H7 (cell line): ENCODE data around the gene PSMD2. TPM values are rescaled to one million over a fixed set of nuclear protein-coding genes. Genes with fewer than 3 reads are reported as not detected.
A peak's percentile ranks its signal among the peaks of the same experiment; 100 is the strongest.

ENCODE experiments used
- DNase-seq: peaks from one replicate; pipeline ENCODE4 v3.0.0; 2012
- H3K27me3 ChIP-seq: 2 replicates; pipeline ENCODE4 v1.6.0; 2011; ENCODE audit warnings: mild to moderate bottlenecking, low read length; ENCODE audit not compliant: control insufficient read depth, insufficient read depth
- H3K36me3 ChIP-seq: replicated peaks from 2 replicates; pipeline ENCODE4 v1.5.1; 2011; ENCODE audit warnings: low read length; ENCODE audit not compliant: control insufficient read depth, insufficient read depth
- H3K4me3 ChIP-seq: 2 replicates; pipeline ENCODE4 v1.5.1; 2011; ENCODE audit warnings: low read depth, mild to moderate bottlenecking, control low read depth, low read length, moderate library complexity; ENCODE audit not compliant: insufficient read depth
- total RNA-seq: library from RNA; depleted of rRNA; stranded (reverse); fragments of >200 nt; shearing (Covaris generic); gene quantifications from 2 replicates; pipeline ENCODE4 v1.2.3, GENCODE V29; 2014

PSMD2 gene
- total RNA-seq, 1 experiment from 2014 or later: 392 TPM

DNA sequence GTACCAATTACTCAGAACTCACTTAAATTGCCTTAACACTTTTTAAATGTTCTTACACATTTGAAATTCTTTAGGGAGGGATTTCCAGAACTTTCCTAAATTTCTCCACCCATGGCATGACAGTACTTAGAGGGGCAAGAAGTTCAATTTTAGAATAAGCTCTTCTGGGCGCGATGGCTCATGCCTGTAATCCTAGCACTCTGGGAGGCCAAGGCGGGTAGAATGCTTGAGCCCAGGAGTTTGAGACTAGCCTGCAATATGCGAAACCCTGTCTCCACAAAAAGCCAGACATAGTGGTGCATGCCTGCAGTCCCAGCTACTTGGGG, 49.0 kb downstream of the PSMD2 start:
- Histone ChIP-seq H3K27me3 (no peaks in the 10 kb centered on the region), H3K4me3 (no peak overlapping the region), H3K36me3 (peaks cover 11% of the 10 kb centered on the region)
- no peak for DNase-seq

DNA sequence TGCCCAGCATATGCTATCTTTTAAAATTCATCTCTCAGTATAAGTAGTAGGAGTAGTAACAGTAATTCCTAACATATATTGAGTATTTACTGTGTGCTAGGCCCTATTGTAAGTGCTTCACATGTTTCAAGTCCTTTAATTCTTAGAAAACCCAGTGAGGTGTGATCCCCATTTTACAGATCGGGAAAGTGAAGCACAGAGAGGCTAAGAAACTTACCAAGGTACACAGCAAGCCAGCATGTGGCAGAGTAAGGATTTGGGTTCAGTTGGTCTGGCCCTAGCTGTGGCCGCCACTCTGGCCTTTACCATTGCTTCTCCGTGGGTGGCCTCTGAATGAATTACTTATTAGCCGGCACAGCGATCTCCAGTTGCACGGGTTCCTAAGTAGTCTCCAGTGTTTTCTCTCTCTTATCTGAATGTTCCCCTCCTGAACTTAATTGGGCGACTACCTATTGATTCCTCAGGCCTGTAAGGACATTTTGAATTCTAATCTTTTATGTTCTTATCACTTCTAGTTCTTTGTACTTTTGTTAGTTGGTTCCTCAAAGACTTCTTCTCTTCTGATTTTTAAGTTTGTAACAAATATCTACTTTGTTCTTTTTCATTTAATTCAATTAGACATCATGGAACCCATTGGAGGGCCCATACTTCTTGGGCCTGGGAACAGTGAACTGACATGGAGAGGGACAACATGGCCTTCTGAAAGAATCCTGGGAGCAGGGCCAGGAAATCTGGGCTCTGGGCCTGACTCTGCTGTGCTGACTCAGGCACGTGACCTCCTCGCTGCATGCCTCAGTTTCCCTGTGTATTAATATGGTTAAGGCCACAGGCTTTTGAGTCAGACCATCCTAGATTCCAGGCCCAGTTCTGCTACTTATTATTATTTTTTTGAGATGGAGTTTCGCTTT, 50.8 kb downstream of the PSMD2 start:
- peak; percentile 29 for DNase-seq
- Histone ChIP-seq H3K36me3 (peaks cover 14% of the 10 kb centered on the region), H3K4me3 (no peak overlapping the region), H3K27me3 (no peaks in the 10 kb centered on the region)

DNA sequence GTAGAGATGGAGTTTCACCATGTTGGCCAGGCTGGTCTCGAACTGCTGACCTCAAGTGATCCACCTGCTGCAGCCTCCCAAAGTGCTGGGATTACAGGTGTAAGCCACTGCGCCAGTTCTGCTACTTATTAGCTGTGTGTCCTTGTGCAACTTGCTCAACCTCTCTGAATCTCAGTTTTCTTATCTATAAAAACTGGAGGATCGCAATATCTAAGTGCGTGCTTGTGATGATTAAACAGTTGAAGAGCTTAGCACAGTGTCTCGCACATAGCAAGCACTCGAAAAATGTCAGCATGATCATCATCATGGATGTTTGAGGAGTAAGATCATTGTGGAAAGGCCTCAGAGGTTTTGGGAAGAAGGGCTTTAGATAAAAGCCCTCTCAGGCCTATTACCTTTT, 51.6 kb downstream of the PSMD2 start:
- Histone ChIP-seq H3K36me3 (peaks cover 19% of the 10 kb centered on the region), H3K27me3 (no peaks in the 10 kb centered on the region), H3K4me3 (no peak overlapping the region)
- DNase-seq: no peak

DNA sequence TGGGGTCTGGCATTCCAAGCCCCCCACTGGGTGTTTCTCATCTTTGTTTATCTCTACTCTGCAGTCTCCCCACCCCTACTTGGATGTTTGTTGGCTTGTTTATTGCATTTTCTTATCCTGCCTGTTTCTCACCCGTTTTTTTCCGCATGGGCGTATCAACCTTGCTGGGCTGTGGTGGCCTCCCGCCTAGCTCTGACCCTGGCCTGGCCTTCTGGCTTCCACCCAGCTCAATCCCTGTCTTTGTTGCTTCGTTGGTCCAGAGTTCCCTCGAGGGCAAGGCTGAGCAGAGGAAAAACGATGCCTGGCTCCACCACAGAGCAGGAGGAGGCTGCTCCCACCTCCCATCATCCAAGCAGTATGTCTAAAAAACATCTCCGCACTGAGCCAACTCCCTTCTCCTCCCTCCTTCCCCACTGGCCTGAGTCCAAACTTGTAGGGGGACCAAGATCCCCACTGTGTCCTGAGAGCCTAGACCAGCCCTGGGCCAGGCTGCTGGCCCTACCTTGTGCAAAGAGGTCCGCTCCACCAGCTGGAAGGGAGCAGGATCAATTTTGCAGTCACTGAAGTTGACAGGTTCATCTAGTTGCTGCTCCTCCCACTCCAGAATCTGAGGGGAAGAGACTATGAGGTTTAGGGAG, 52.6 kb downstream of the PSMD2 start:
- peak; percentile 58 for DNase-seq
- H3K36me3 ChIP-seq: peaks cover 21% of the 10 kb centered on the region
- no peak overlapping the region for H3K4me3 ChIP-seq
- H3K27me3 ChIP-seq: no peaks in the 10 kb centered on the region

DNA sequence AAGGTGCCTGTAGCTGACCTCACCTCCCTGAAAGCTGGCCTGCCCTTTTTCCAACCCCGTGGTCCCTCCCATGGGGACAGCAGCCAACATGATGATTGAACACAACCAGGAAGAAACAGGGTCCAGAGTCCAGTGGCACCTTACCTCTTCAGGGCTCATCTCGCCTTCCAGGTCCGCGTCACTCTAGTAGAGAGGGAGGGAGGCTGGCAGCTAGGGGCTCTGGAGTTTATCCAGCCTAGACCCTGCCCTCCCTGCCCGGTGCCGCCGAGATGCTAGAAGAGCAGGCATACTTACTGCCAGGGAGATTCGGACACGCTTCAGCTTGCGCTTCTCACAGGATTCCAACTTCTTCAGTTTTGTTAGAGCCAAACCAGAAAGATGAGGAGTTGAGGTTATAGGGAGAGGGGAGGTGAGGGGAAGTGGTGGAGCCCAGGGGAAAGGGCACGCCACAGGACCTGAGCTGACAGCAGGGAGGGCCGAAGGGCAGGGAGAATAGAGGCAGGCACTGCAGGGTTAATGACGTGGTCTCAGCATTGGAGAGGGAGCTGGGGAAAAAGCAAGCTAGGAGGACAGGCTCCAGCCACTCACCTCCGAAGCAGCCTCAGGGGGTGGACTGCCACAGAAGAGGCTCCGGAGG, 53.2 kb downstream of the PSMD2 start:
- no peak for DNase-seq
- Histone ChIP-seq H3K4me3 (no peak overlapping the region), H3K36me3 (peaks cover 21% of the 10 kb centered on the region), H3K27me3 (no peaks in the 10 kb centered on the region)

DNA sequence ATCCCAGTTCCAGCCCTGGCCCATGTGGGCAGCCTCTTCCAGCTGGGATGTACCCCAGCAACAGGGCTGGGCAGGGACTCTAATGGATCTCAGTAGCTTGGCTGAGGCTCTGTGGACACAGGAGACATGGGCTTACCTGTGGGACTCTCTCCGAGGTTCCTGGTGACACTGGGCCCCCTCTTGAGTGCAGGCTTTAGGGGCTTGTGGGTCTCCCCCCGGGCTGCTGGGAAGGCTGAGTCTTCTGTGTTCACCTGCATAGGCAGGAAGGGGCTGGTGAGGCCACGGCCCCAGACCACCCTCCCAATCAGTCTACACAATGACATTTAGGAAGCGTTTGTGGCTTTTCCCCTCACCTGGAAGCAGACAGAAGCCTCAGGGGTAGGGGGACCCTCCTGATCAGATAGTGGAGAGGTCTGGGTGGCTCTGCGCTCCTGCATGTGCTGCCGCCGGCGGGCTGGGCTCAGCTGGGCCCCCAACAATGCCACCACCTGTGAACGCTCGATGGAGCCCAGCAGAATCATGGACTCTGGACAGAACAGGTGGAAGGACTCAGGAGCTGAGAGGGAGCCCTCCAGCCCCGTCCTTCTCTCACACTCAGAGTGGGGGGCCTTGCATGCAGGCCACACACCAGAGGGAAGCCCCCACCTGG, 54.0 kb downstream of the PSMD2 start:
- no peak for DNase-seq
- no peak overlapping the region for H3K4me3 ChIP-seq
- peaks cover 21% of the 10 kb centered on the region for H3K36me3 ChIP-seq
- no peaks in the 10 kb centered on the region for H3K27me3 ChIP-seq

DNA sequence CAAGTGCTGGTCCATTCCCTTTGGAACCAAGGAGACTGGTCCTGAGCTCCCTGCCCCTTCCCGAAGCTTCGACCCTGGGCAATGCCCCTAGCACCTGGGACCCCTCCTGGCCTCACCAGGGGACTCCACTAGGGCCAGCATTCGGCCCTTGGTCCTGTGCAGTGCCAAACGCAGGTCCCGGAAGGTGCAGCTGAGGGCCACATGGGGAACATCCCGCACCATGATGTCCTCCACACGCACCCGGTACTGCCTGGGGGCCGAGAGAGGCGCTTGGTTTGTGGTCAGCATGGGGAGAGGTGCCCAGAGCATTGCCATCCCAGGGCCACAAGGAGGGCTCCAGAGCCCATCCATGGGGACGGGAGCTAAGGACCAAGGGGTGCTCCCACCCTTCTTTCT, 54.5 kb downstream of the PSMD2 start:
- H3K27me3 ChIP-seq: no peaks in the 10 kb centered on the region
- H3K4me3 ChIP-seq: no peak overlapping the region
- H3K36me3 ChIP-seq: peaks cover 23% of the 10 kb centered on the region
- peak; percentile 31 for DNase-seq

DNA sequence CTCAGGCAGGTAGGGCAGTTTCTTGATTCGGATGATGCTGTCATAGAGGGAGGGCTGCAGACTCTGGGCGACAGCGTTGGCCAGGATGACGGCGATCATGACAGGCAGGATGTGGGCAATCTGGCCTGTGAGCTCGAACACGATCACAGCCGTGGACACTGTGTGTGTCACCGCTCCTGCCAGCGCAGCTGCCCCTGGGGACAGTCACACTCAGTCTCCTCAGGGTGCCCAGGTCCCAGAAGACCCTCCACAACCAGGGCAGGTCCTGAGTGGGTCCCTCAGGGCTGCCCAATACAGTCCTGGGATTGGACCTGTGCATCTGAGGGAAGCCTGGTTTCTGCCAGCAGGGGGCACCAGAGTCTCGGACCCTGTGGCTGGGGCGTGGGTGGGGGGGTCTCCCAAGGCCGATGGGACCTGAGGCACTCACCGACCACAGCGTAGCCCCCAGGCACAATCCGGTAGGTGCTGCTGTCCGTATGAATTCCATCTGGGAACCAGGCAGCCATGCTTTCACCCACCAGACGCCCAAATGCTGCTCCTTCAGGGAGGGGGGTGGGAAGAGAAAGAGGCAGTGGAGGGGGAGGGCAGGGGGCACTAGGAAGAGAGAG, 55.2 kb downstream of the PSMD2 start:
- DNase-seq: peak; percentile 94

DNA sequence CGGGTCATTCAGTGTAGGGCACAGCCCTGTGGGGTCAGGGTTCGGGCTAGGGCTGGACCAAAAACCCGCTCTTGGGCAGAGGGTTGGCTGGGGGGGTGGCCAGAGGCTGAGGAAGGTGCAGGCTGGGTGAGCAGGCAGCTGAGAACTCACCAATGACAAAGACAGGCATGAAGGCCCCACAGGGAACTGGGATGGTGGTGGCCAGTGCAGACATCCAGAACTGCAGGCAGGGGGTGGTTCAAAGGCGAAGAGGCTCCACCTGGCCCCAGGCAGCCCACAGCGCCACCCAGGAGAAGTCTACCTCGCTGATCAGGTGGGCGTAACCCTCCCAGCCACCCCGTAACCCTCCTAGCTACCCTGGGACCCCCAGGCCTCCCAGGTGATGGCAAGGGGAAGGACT, 55.7 kb downstream of the PSMD2 start:
- no peaks in the 10 kb centered on the region for H3K27me3 ChIP-seq
- no peak overlapping the region for H3K4me3 ChIP-seq
- H3K36me3 ChIP-seq: peaks cover 24% of the 10 kb centered on the region
- DNase-seq: no peak

More for the DNA sequence above, 55.2 kb downstream of the PSMD2 start:
- Histone ChIP-seq H3K27me3 (no peaks in the 10 kb centered on the region), H3K4me3 (no peak overlapping the region), H3K36me3 (peaks cover 24% of the 10 kb centered on the region)

DNA sequence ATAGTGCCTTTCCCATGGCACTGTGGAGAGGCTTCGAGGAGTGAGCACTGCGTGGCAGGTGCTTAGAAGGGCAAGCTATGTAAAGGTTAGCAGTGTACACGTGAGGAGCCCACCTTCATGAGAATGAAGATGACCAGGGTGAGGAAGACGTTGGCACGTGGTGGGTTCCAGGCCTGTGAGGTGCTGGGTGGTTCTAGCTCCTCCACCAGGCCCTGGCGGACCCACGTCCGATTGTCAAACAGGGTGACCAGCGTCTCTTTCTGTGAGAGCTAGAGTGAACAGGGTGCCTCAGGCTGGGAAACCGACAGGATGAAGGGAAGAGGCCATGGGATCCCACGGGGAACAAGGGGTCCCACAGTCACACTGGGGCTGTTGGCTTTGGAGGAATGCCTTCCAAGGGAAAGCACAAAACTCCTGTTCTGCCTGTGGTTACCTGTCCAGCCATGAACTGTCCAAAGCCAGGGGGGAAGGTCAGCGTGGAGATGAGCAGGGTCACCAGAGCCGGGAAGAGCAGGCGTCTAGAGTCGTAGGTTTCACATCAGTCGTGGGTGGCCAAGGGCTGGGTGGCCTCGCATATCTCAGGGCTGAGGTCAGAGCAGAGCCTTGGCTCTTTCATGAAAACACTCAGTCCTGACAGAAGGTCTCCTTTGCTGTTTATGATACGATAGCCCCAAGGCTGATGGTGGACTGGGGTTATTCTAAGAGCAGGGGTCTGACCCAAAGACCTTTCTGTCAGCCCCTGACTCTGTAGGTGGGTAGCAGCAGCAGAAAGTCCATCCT, 56.4 kb downstream of the PSMD2 start:
- Histone ChIP-seq H3K36me3 (peaks cover 24% of the 10 kb centered on the region), H3K4me3 (no peak overlapping the region), H3K27me3 (no peaks in the 10 kb centered on the region)
- no peak for DNase-seq

DNA sequence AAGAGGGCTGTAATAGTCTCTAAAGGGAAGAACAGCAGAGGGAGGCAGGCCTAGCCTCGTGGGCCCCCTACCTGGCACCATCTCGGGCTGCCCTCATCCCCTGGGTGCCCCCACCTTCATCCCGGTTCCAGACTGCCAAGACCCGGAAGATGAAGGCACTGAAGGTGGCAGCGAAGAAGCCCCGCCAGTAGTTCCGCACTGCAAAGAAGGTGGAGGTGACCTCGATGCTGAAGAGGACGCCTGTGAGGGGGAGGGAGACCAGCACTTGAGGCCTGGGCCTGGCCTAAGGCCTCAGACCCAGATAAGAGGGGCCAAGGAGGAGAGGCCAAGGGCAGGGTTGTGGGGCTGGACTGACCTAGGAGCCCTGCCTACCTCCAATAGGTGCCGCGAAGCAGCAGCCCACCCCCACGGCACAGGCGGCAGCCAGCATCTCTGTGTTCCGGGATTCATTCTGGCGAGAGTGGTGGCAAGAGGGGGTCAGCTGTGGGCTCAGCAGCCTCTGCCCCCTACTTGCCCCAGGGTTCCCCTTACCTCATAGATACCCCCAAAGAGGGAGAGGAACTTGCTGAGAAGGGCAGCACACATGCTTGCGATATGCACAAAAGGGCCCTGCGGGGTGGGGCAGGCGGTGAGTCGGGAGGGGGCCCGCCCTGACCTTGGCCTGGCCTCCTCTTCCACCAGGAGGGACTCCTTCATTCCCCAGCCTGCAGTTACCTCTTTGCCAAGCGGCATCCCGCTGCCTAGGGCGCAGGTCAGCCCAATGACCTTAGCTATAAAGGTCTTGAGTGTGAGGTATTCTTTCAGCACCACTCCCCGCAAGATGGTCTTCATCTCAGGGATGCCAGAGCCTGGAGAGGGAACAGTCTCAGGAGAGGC, 58.4 kb downstream of the PSMD2 start:
- H3K27me3 ChIP-seq: peaks cover 7% of the 10 kb centered on the region
- H3K36me3 ChIP-seq: peaks cover 17% of the 10 kb centered on the region
- DNase-seq: no peak
- H3K4me3 ChIP-seq: no peak overlapping the region

DNA sequence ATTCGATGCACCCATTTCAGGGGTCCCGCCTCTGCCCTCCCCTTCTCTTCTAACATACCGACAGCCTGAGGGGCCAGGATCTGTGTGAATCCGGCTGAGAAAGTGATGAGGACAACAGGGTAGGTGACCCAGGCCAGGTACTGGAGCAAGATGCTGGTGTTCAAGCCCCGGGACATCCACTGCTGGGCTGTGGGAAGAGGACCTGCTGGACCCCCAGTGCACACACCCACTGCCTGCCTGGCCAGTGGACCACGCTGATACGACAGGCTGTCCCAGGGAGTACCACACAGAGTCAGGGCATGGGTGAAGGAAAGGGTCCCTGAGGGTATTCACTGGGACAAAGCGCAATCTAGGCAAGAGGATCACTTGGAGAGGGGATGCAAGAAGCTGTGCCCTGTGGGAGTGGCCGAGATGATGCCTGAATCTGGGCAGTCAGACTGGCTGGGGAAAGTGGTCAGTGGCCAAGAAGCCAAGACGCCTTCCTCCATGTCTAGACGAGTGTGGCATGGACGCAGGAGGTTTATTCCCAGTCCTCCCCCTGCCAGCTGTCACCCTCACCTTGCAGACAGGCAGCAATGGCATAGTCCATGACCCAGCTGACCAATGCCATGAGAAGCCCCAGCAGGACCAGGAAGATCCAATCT, 59.2 kb downstream of the PSMD2 start:
- H3K27me3 ChIP-seq: peaks cover 7% of the 10 kb centered on the region
- H3K4me3 ChIP-seq: no peak overlapping the region
- H3K36me3 ChIP-seq: peaks cover 14% of the 10 kb centered on the region
- no peak for DNase-seq
